ENCODE results near the gene SLIRP. TPM values are rescaled to one million over a fixed set of nuclear protein-coding genes. Genes with fewer than 3 reads are reported as not detected.
A peak's percentile ranks its signal among the peaks of the same experiment; 100 is the strongest.

The SLIRP gene
- total RNA-seq, 1 experiment from 2014 or later = 162 TPM

DNA sequence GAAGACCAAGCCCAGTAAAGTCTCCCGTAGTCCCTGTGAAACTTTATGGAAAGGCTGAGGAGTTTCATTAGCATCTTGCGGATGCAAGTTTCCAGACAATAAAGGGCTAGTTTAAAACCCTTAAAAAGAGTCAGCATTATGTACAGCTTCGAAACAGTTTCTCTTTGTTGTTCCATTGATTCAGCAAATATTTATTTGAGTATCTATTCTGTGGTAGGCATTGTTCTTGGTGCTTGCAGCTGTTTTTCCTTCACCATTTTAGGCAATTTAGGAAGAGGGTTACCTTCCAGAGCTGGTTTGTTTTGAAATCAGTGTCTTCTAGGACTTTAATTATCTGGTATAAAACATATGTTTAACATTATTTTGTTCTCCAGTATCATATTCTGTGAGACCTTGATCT is 1.5 kb downstream of the SLIRP start:
- peak overlapping the region; percentile 94 for H3K27ac ChIP-seq (ENCODE audit: low read length)
- in situ Hi-C loops (cut with HindIII; ENCODE audit: low pct_unique_long_range_greater_than_20kb, low sequenced_read_pairs) = no loop called here
- ChIA-PET CTCF (no interaction called here), POLR2A (no interaction called here)
- BruUV-seq (replicated peaks) = no TSS peak
- H3K36me3 ChIP-seq (ENCODE audit: control insufficient read depth, insufficient read depth, low read length) = peaks cover 33% of the 10 kb centered on the region
- intact Hi-C loops (cut with micrococcal nuclease; ENCODE audit: unreplicated experiment) = no loop called here
- H3K4me1 ChIP-seq (ENCODE audit: control insufficient read depth, insufficient read depth, low read length) = peaks cover 16% of the 10 kb centered on the region
- no peaks in the 10 kb centered on the region for H3K9me3 ChIP-seq (ENCODE audit: control insufficient read depth, insufficient read depth, low read depth, low read length)
- H3K27me3 ChIP-seq (ENCODE audit: control insufficient read depth, insufficient read depth, low read length) = no peaks in the 10 kb centered on the region
- DNase-seq (ENCODE audit: low read depth, low spot score) = no peak
- TF ChIP-seq POLR2AphosphoS5 (IDR thresholded peaks at IDR 0.05; ENCODE audit: low read depth, low read length) (no peak), CTCF (IDR thresholded peaks at IDR 0.05) (no peak), SIN3A (IDR thresholded peaks at IDR 0.05; ENCODE audit: borderline replicate concordance, insufficient read depth, low read depth, low read length) (no peak), TCF7L2 (IDR thresholded peaks at IDR 0.05; ENCODE audit: low read depth, low read length) (no peak)
- TF ChIP-seq, protein P1, sequence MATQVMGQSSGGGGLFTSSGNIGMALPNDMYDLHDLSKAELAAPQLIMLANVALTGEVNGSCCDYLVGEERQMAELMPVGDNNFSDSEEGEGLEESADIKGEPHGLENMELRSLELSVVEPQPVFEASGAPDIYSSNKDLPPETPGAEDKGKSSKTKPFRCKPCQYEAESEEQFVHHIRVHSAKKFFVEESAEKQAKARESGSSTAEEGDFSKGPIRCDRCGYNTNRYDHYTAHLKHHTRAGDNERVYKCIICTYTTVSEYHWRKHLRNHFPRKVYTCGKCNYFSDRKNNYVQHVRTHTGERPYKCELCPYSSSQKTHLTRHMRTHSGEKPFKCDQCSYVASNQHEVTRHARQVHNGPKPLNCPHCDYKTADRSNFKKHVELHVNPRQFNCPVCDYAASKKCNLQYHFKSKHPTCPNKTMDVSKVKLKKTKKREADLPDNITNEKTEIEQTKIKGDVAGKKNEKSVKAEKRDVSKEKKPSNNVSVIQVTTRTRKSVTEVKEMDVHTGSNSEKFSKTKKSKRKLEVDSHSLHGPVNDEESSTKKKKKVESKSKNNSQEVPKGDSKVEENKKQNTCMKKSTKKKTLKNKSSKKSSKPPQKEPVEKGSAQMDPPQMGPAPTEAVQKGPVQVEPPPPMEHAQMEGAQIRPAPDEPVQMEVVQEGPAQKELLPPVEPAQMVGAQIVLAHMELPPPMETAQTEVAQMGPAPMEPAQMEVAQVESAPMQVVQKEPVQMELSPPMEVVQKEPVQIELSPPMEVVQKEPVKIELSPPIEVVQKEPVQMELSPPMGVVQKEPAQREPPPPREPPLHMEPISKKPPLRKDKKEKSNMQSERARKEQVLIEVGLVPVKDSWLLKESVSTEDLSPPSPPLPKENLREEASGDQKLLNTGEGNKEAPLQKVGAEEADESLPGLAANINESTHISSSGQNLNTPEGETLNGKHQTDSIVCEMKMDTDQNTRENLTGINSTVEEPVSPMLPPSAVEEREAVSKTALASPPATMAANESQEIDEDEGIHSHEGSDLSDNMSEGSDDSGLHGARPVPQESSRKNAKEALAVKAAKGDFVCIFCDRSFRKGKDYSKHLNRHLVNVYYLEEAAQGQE (IDR thresholded peaks at IDR 0.05; ENCODE audit: insufficient read depth in 1 of 2, low read depth in 2 of 2, low read length in 1 of 2) = no peak
- no peak for ATAC-seq
- H3K4me3 ChIP-seq (ENCODE audit: low read depth in 2 of 2, low read length in 2 of 2) = peak overlapping the region; percentile 76 to 94

DNA sequence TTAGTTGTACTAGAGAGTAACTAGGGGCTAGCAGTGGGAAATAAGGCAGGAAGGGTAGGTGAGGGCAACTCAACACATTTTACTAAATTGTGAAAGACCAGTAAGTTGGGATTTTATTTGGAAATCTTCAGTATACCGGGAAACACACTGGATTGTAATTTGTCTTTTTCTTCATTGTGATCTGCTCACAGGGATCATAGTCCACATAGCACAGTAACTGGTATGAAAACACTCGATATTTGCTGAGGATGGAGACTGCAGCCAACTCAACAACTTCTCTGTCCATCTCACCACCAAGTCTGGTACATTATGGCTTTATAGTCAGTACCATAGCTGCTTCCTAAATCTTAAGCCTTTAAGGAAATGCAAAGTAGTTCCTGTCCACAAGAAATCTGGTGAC is 2.5 kb downstream of the SLIRP start:
- H3K27ac ChIP-seq (ENCODE audit: low read length) = no peak overlapping the region
- peaks cover 16% of the 10 kb centered on the region for H3K4me1 ChIP-seq (ENCODE audit: control insufficient read depth, insufficient read depth, low read length)
- BruUV-seq (replicated peaks) = no TSS peak
- TF ChIP-seq, protein P1 (IDR thresholded peaks at IDR 0.05; ENCODE audit: insufficient read depth in 1 of 2, low read depth in 2 of 2, low read length in 1 of 2) = no peak
- TF ChIP-seq POLR2AphosphoS5 (IDR thresholded peaks at IDR 0.05; ENCODE audit: low read depth, low read length) = no peak
- TF ChIP-seq TCF7L2 (IDR thresholded peaks at IDR 0.05; ENCODE audit: low read depth, low read length) = no peak
- TF ChIP-seq SIN3A (IDR thresholded peaks at IDR 0.05; ENCODE audit: borderline replicate concordance, insufficient read depth, low read depth, low read length) = no peak
- no peak for TF ChIP-seq CTCF (IDR thresholded peaks at IDR 0.05)
- ATAC-seq (no peak), DNase-seq (ENCODE audit: low read depth, low spot score) (no peak)
- ChIA-PET POLR2A (no interaction called here), CTCF (no interaction called here)
- no peaks in the 10 kb centered on the region for H3K27me3 ChIP-seq (ENCODE audit: control insufficient read depth, insufficient read depth, low read length)
- no peak overlapping the region for H3K4me3 ChIP-seq (ENCODE audit: low read depth in 2 of 2, low read length in 2 of 2)
- in situ Hi-C loops (cut with HindIII; ENCODE audit: low pct_unique_long_range_greater_than_20kb, low sequenced_read_pairs) (no loop called here), intact Hi-C loops (cut with micrococcal nuclease; ENCODE audit: unreplicated experiment) (no loop called here)
- no peaks in the 10 kb centered on the region for H3K9me3 ChIP-seq (ENCODE audit: control insufficient read depth, insufficient read depth, low read depth, low read length)
- peaks cover 32% of the 10 kb centered on the region for H3K36me3 ChIP-seq (ENCODE audit: control insufficient read depth, insufficient read depth, low read length)

Data from Panc1 (cell line).